NK-92 (cell line): ENCODE results near the gene ARMC8.

Experiments
- DNase-seq: peaks from one replicate; lab custom pipeline; 2025; ENCODE audit not compliant: unreplicated experiment; lab: John Stamatoyannopoulos, UW

Gene ARMC8

DNA sequence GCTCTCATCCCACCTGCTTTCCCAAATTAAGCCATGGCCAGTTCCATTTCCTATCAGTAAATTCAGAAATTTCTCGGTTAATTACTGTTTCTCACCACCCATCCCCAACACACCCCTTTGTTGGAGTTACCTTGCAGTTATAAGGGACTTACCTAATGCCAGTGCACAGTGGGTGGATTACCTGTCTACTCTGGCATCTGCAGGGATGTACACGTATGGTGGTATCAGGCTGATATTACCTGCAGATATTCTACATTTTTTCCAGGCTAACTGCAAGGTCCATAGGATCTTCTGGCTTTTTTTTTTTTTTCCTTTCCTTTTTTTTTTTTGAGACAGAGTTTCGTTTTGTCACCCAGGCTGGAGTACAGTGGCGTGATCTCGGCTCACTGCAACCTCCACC lies 153.4 kb downstream of the ARMC8 start:
- DNase-seq = no peak

DNA sequence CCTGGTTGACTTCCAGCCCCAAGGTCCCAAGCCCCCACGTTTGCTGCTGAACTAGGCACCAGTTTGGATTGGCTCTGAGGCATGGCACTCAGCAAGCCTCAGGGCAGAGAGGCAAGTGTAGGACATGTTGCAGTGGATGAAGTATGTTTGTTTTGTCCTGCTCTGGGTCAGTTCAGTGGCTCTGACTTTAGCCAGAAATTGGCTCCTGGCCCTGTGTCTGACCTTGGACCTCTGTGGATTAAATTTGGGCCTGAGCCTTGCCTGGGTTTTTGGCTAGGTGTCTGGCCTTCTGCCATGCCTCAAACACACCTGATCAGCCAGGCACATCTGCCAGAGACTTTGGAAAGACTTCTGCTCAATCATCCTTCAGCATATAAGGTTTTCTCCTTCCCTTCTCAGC lies 157.7 kb downstream of the ARMC8 start:
- no peak for DNase-seq
